T follicular helper cell (primary cell): ENCODE data around the gene C10orf62.

ENCODE experiments used
- DNase-seq: peaks from one replicate; pipeline ENCODE4 v3.0.0-alpha.2; 2020; ENCODE audit warnings: low read depth

The C10orf62 gene

DNA sequence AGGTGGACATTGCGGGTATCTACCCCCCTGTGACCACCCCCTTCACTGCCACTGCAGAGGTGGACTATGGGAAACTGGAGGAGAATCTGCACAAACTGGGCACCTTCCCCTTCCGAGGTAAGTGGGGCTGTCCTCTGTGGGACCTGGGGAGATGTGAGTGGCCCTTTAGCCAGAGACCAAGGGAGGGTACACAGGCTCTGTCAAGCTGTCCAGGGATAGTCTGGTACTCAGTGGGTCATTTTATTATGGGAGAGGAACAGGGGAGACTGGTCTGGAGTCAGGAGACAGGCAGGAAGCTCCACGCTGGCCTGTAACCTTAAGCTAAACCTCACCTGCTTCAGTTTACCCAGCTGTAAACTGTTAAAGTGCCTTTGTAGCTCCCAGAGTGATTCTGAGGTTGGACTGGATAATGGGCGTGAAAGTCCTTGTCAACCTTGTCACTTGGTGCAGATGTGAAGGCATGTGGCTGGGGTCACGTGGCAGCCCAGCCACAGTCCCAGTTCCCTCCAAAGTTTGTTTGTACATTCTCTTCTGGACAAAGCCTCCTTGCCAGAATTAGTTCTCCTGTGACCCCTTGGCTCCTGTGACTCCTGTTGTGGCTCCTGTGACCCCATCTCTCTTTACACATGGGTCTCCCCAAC lies 4.6 kb upstream of the C10orf62 start:
- no peak for DNase-seq

- no peak for DNase-seq
Observed at GRCh38 chr10:97585439-97585811, 4.1 kb upstream of the C10orf62 start.

- DNase-seq = no peak
Observed at GRCh38 chr10:97587183-97587582, 2.3 kb upstream of the C10orf62 start.

- no peak for DNase-seq
Observed at GRCh38 chr10:97590082-97590747, 694 bp downstream of the C10orf62 start.

GRCh38 chr10:97590748-97591495 lies 1.4 kb downstream of the C10orf62 start:
- no peak for DNase-seq

- no peak for DNase-seq
Observed at GRCh38 chr10:97593421-97593820, 3.9 kb downstream of the C10orf62 start.

DNA sequence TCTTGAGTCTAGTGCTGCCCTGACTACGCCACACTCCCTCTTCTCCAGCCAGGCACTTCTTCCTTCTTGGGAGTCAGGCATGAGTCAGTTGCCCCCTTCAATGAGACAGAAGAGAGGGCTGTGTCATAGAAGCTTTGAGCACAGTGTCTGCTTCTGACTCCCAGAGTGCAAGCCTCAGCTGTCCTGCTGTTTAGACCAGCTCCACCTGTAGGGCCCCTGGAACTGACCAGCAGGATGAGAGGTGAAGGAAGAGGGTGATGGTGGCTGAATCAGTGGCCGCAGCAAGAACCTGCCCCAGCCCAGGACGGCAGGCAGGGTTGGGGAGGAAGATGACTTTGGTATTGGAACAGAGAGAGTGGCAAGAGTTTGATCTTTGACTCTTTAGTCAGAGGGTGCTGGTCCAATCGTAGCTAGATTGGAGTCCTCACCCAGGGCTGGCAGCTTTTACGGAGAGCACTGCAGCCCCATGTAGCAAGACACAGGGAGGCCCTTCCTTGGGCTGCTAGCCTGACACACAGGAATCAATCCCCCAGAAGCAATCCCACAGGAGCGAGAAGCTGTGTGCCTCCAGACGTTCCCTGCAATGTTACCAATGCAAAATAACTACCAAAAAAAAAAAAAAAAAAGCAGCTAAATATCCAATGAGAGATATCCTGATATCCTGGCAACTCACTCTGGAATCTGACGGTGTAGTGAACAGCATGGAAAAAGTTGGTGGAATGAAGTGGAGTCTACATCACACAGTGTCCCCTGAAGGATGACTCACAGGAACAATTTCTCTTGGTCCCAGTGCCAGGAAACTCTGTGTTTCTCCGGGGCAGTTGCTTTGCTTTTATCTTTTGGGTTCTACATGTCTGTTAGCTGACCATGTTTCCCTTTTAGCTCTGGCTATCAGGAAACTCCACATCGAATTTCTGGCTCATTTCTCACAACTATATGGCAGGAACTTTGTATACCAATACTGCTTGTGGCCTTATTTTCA lies 6.9 kb downstream of the C10orf62 start:
- DNase-seq = no peak

DNA sequence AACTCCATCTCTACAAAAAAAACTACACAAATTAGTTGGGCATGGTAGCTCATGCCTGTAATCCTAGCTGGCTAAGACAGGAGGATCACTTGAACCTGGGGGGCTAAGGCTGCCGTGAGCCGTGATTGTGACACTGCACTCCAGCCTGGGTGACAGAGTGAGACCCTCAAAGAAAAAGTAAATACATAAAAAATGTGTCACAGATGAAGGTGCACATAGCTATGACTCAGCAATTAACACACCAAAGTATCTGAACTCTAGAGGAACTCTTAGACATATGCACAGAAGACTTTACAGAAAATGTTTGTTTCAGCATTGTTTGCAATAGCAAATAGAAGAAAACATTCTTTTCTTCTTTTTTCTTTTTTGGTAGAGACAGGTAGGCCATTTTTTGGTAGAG lies 8.3 kb downstream of the C10orf62 start:
- no peak for DNase-seq

GRCh38 chr10:97598407-97599271 lies 9.1 kb downstream of the C10orf62 start:
- DNase-seq = no peak

DNA sequence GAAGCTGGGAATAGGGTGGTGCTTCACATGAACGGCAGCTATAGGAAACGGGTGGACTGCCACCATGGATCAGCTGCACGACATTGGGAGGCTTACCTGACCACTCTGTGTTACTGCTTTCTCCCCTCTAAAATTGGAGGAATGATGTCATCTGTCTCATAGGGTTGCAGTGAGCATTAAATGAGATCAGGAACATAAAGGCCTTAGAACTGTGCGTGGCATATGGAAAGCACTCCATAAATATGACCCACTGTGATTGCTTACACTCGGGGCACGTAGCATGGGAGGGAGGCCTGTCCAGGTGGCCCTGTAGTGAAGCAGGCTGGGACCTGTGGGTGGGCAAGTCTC lies 9.7 kb downstream of the C10orf62 start:
- DNase-seq = no peak

GRCh38 chr10:97600616-97601015 lies 11.1 kb downstream of the C10orf62 start:
- DNase-seq = no peak

DNA sequence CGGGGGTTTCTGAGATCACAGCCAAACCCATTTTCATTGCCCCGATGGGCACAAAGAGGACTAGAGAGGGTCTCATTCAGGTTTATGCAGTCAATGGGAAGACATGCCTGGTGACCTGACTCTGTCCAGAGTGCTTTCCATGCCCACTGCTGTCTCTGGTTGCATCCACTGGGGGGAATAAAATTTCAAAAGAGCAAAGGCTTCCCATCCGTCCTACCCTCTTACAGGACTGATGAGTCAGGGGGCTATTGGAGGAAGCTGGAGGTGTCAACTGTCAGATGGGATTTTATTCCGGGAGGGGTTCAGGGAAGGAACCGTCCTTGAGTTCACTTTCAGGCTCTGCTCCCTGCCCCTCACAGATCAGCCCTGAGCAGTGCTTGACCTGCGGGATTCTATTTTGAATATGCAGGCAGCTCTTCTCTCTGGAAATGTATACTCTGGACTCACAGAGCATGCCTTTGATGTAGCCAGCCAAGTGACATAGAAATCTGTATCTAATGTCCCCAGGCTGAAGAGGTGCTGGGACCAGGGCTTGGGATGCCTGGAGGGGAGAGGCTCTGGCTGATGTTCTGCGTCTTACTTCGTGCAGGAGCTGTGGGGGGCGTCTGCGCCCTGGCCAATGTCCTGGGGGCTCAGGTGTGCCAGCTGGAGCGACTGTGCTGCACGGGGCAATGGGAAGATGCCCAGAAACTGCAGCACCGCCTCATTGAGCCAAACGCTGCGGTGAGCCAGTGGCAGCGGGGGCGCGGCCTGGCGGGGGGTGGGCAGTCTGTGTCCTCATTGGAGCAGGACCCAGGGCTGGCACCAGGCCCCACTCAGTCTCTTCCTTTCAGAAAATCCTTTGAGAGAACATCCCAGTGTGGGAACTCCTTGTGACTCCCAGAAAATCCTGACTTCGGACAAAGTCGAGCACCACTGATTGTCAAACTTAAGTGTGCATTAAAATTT lies 12.0 kb downstream of the C10orf62 start:
- no peak for DNase-seq

DNA sequence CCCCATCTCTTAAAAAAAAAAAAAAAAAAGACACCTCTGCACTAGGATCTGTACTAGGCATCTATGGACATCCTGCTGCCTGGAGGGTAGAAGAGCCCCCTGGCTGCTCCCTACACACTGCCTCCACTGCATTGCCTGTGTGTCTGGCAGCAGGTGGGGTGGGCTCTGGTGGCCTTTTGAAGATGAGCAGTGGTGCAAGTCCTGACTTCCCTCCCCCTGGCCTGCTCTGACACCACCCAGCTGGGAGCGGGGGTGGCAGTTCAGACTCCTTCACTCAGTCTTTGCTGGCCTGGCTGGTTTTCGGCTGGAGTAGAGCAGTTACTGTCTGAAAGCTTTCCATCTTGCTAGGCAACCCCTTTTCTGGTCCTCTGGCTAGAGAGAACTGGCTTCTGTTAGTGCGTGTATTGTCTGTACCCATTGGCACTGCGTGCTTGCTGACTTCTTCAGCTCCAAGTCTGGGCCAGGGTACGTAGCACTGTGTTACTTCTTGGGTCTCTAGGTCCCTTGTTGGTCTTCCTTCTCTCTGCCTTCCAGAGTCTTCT lies 17.6 kb downstream of the C10orf62 start:
- DNase-seq = no peak

DNA sequence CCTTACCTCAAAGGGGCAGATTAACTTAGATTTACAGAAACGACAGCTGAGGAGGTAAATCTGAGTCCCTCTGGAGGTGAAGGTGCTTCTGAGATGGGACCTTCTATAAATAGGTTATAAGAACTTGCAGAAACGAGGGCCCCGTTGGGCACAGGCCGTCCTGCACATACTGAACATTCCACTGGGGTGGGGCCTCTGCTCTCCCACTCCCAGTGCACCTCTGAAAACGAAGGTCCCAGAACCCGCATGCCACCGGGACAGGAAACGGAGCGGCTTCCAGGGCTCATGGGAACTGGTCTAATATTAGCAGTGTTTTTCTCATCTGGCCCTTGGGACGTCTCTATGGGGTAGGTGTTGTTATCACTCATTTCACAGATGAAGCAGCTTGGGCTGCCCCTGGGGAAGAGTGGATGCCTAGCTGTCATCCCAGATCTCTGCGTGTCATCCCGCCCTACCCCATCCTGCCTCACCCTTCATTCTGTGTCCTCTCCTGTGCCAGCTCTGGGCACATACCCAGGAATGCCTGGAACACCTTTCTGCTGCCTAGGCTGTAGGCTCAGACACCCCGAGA lies 19.6 kb downstream of the C10orf62 start:
- no peak for DNase-seq

DNA sequence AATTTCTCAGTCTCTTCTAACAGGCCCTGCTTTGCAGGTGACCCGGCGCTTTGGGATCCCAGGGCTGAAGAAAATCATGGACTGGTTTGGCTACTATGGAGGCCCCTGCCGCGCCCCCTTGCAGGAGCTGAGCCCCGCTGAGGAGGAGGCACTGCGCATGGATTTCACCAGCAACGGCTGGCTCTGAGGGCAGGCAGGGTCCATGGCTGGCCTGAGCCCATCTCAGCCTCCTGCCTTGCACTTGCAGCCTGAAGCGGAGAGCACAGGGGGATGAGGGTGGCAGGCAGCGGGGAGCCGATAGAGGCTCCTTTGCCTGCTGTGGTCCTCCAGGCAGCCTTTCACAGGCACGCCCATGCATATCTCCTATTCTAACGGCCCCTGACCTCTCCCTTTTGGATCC lies 22.0 kb downstream of the C10orf62 start:
- DNase-seq = no peak

- no peak for DNase-seq
Observed at GRCh38 chr10:97612386-97612785, 22.9 kb downstream of the C10orf62 start.

- no peak for DNase-seq
Observed at GRCh38 chr10:97618285-97618684, 28.8 kb downstream of the C10orf62 start.

DNA sequence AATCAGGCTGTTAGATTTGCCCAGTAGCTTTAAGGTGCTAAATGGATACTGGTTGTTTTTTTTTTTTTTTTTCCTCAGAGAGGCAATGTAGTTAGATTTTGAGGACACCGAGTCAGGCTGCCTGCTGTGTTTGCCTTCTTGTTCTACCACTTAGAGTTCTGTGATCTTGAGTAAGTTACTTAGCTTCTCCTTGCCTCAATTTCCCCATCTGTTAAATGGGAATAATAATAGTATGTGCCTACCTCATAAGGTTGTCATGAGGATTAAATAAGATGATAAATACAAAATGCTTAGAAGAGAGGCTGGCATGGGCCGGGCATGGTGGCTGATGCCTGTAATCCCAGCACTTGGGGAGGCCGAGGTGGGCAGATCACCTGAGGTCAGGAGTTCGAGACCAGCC lies 29.2 kb downstream of the C10orf62 start:
- no peak for DNase-seq

- DNase-seq = no peak
Observed at GRCh38 chr10:97623277-97623676, 33.8 kb downstream of the C10orf62 start.
